Neural cell (in vitro differentiated cells): ENCODE measurements around the gene HCST.

ENCODE experiments used
- CTCF ChIP-seq: fragments of 450-650 bp; IDR thresholded peaks from 2 replicates; pipeline ENCODE4 v1.5.1; 2014; ENCODE audit warnings: antibody characterized with exemption, mild to moderate bottlenecking, moderate library complexity; ENCODE audit not compliant: poor library complexity, severe bottlenecking
- EP300 ChIP-seq: fragments of 450-650 bp; conservative IDR thresholded peaks from 2 replicates; pipeline ENCODE4 v1.6.1; 2014; ENCODE audit warnings: antibody characterized with exemption, mild to moderate bottlenecking, moderate library complexity; ENCODE audit not compliant: poor library complexity, severe bottlenecking
- EZH2 ChIP-seq: fragments of 200-600, 300-800 bp; shearing (Covaris generic), sonication (generic); IDR thresholded peaks from 2 replicates; pipeline ENCODE4 v1.6.1; 2014; ENCODE audit warnings: antibody characterized with exemption, low read length, borderline replicate concordance, mild to moderate bottlenecking; ENCODE audit not compliant: insufficient read depth, poor library complexity, severe bottlenecking
- MXI1 ChIP-seq: fragments of 450-650 bp; conservative IDR thresholded peaks from 2 replicates; pipeline ENCODE4 v1.6.1; 2014; ENCODE audit warnings: antibody characterized with exemption, mild to moderate bottlenecking; ENCODE audit not compliant: poor library complexity, severe bottlenecking
- POLR2AphosphoS5 ChIP-seq: IDR thresholded peaks from 2 replicates; pipeline ENCODE4 v1.6.1; 2012
- RAD21 ChIP-seq: fragments of 450-650 bp; conservative IDR thresholded peaks from 2 replicates; pipeline ENCODE4 v1.6.1; 2014; ENCODE audit warnings: antibody characterized with exemption, mild to moderate bottlenecking, moderate library complexity
- SMC3 ChIP-seq: fragments of 450-650 bp; conservative IDR thresholded peaks from 2 replicates; pipeline ENCODE4 v1.6.1; 2014; ENCODE audit warnings: antibody characterized with exemption, mild to moderate bottlenecking, moderate library complexity; ENCODE audit not compliant: poor library complexity
- TAF1 ChIP-seq: IDR thresholded peaks from 2 replicates; pipeline ENCODE4 v1.6.1; 2012; ENCODE audit warnings: low read depth
- TF ChIP-seq, protein P1 (sequence below): IDR thresholded peaks from 2 replicates; pipeline ENCODE4 v1.6.1; 2012; ENCODE audit warnings: borderline replicate concordance

GRCh38 chr19:35889370-35890112, 12.8 kb upstream of the HCST start:
- no peak for TF ChIP-seq CTCF
- no peak for TF ChIP-seq POLR2AphosphoS5
- TF ChIP-seq EZH2: no peak
- no peak for TF ChIP-seq MXI1
- no peak for TF ChIP-seq TAF1
- TF ChIP-seq, protein P1, sequence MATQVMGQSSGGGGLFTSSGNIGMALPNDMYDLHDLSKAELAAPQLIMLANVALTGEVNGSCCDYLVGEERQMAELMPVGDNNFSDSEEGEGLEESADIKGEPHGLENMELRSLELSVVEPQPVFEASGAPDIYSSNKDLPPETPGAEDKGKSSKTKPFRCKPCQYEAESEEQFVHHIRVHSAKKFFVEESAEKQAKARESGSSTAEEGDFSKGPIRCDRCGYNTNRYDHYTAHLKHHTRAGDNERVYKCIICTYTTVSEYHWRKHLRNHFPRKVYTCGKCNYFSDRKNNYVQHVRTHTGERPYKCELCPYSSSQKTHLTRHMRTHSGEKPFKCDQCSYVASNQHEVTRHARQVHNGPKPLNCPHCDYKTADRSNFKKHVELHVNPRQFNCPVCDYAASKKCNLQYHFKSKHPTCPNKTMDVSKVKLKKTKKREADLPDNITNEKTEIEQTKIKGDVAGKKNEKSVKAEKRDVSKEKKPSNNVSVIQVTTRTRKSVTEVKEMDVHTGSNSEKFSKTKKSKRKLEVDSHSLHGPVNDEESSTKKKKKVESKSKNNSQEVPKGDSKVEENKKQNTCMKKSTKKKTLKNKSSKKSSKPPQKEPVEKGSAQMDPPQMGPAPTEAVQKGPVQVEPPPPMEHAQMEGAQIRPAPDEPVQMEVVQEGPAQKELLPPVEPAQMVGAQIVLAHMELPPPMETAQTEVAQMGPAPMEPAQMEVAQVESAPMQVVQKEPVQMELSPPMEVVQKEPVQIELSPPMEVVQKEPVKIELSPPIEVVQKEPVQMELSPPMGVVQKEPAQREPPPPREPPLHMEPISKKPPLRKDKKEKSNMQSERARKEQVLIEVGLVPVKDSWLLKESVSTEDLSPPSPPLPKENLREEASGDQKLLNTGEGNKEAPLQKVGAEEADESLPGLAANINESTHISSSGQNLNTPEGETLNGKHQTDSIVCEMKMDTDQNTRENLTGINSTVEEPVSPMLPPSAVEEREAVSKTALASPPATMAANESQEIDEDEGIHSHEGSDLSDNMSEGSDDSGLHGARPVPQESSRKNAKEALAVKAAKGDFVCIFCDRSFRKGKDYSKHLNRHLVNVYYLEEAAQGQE: no peak
- TF ChIP-seq RAD21: no peak
- no peak for TF ChIP-seq EP300
- TF ChIP-seq SMC3: no peak
